HG03139 (cell line): ENCODE measurements around the gene CTRB2.

ENCODE experiments used
- ATAC-seq: cut with Tn5 transposase; IDR thresholded peaks from one replicate; pipeline ENCODE4 v1.9.1; 2021; ENCODE audit not compliant: unreplicated experiment

Gene CTRB2

GRCh38 chr16:75179208-75179607, 27.8 kb downstream of the CTRB2 start:
- ATAC-seq, result no peak

- ATAC-seq, result no peak
Measured at GRCh38 chr16:75176926-75177325, 30.0 kb downstream of the CTRB2 start.

GRCh38 chr16:75175074-75175473, 31.9 kb downstream of the CTRB2 start:
- no peak for ATAC-seq

GRCh38 chr16:75172578-75172977, 34.4 kb downstream of the CTRB2 start:
- ATAC-seq, result no peak

- ATAC-seq, result no peak
Measured at GRCh38 chr16:75169899-75170405, 37.0 kb downstream of the CTRB2 start.

- ATAC-seq, result no peak
Measured at GRCh38 chr16:75160386-75160785, 46.6 kb downstream of the CTRB2 start.
